Measurements from ENCODE around the gene CAB39L. TPM values are rescaled to one million over a fixed set of nuclear protein-coding genes. Genes with fewer than 3 reads are reported as not detected.
A peak's percentile ranks its signal among the peaks of the same experiment; 100 is the strongest.

The CAB39L gene
- total and polyA plus RNA-seq, 11 donors: 5.9 to 27.4 (median 16.2) TPM

- peak; percentile 74 to 91 (median 81) for DNase-seq
- H3K4me3 ChIP-seq: no peak overlapping the region
- intact Hi-C loops (cut with DNase I): loop anchor here in 4 of 10 donors (5.0 to 10.0 kb wide), 3 partner anchors 127 to 537 kb away; no protein-coding TSS in a partner anchor
- H3K27me3 ChIP-seq: no peaks in the 10 kb centered on the region
- H3K36me3 ChIP-seq: peaks cover 0 to 13% (median 0%) of the 10 kb centered on the region in 9 donors
- H3K27ac ChIP-seq: peak overlapping the region; percentile 45 to 92 (median 76)
- H3K9me3 ChIP-seq: no peaks in the 10 kb centered on the region
- peaks cover 3 to 33% (median 24%) of the 10 kb centered on the region in 12 donors for H3K4me1 ChIP-seq
- peak; percentile 91 to 93 (median 92) for ATAC-seq
- TF ChIP-seq POLR2A (IDR thresholded peaks at IDR 0.05) (no peak), CTCF (IDR thresholded peaks at IDR 0.05) (no peak)
- WGBS, 4 donors: 43 to 71% (median 49%) methylated on average over 4 to 7 of the region's 7 CpGs
These were observed 135.6 kb downstream of the CAB39L start for GRCh38 chr13:49308097-49308875.

GRCh38 chr13:49307365-49307764 is 136.5 kb downstream of the CAB39L start:
- TF ChIP-seq CTCF (IDR thresholded peaks at IDR 0.05) (no peak), POLR2A (IDR thresholded peaks at IDR 0.05) (no peak)
- Histone ChIP-seq H3K4me1 (peaks cover 3 to 38% (median 26%) of the 10 kb centered on the region in 12 donors), H3K36me3 (peaks cover 0 to 13% (median 0%) of the 10 kb centered on the region in 9 donors), H3K9me3 (no peaks in the 10 kb centered on the region), H3K27me3 (no peaks in the 10 kb centered on the region), H3K27ac (peak overlapping the region; percentile 16 to 92 (median 76)), H3K4me3 (no peak overlapping the region)
- ATAC-seq: peak in 3 of 4 donors; percentile 23 to 66 (median 49)
- WGBS, 4 donors: 80 to 92% (median 87%) methylated on average over 6 of the region's 6 CpGs
- intact Hi-C loops (cut with DNase I): loop anchor here in 4 of 10 donors (5.0 to 10.0 kb wide), 3 partner anchors 127 to 537 kb away; no protein-coding TSS in a partner anchor
- peak in 2 of 5 donors; percentile 49 to 59 for DNase-seq

GRCh38 chr13:49305792-49306425 is 138.0 kb downstream of the CAB39L start:
- H3K27ac ChIP-seq: peak overlapping the region in 4 of 12 donors; percentile 8 to 87 (median 53)
- peaks cover 0 to 12% (median 0%) of the 10 kb centered on the region in 9 donors for H3K36me3 ChIP-seq
- peaks cover 3 to 45% (median 28%) of the 10 kb centered on the region in 12 donors for H3K4me1 ChIP-seq
- DNase-seq (no peak), ATAC-seq (no peak)
- 85 to 90% (median 85%) methylated on average over 15 of the region's 15 CpGs for WGBS, 4 donors
- no peaks in the 10 kb centered on the region for H3K27me3 ChIP-seq
- H3K9me3 ChIP-seq: no peaks in the 10 kb centered on the region
- no peak for TF ChIP-seq POLR2A (IDR thresholded peaks at IDR 0.05)
- no peak for TF ChIP-seq CTCF (IDR thresholded peaks at IDR 0.05)
- intact Hi-C loops (cut with DNase I): loop anchor here in 4 of 10 donors (5.0 to 10.0 kb wide), 3 partner anchors 129 to 539 kb away; no protein-coding TSS in a partner anchor
- no peak overlapping the region for H3K4me3 ChIP-seq
